Thymus (tissue), 11 donors: ENCODE results near the gene TBC1D9B. TPM values are rescaled to one million over a fixed set of nuclear protein-coding genes. Genes with fewer than 3 reads are reported as not detected.
"Not testable (repeated sequence)": the region's sequence is repeated elsewhere in the genome, so short reads cannot be mapped to it uniquely, and the experiment has no call there.

Experiments used
- DNase-seq, 9 donors: peaks; one replicate each; pipeline ENCODE4 v3.0.0-alpha.2; 2013; ENCODE audit warnings: low spot score in 9 of 9, low read depth in 6 of 9, missing footprints in 1 of 9
- H3K27ac ChIP-seq, 2 donors: one replicate each; pipeline ENCODE4 v1.5.1; 2013; ENCODE audit warnings: control low read depth in 1 of 2, low read depth in 1 of 2, low read length in 1 of 2, mild to moderate bottlenecking in 1 of 2, moderate library complexity in 1 of 2
- H3K27me3 ChIP-seq, 2 donors: one replicate each; pipeline ENCODE4 v1.5.1; 2013; ENCODE audit warnings: low read length in 1 of 2; ENCODE audit not compliant: control insufficient read depth in 2 of 2, insufficient read depth in 1 of 2
- H3K36me3 ChIP-seq, 2 donors: one replicate each; pipeline ENCODE4 v1.5.1; 2013; ENCODE audit warnings: low read length in 1 of 2, mild to moderate bottlenecking in 1 of 2, moderate library complexity in 1 of 2; ENCODE audit not compliant: control insufficient read depth in 2 of 2, insufficient read depth in 2 of 2
- H3K4me1 ChIP-seq, 2 donors: one replicate each; pipeline ENCODE4 v1.5.1; 2013; ENCODE audit warnings: low read length in 2 of 2; ENCODE audit not compliant: control insufficient read depth in 2 of 2, insufficient read depth in 2 of 2
- H3K4me3 ChIP-seq, 2 donors: one replicate each; pipeline ENCODE4 v1.5.1; 2013; ENCODE audit warnings: low read length in 2 of 2, control low read depth in 1 of 2, mild to moderate bottlenecking in 1 of 2
- H3K9me3 ChIP-seq, 2 donors: one replicate each; pipeline ENCODE4 v1.5.1; 2013; ENCODE audit warnings: low read length in 1 of 2, mild to moderate bottlenecking in 1 of 2; ENCODE audit not compliant: control insufficient read depth in 2 of 2, insufficient read depth in 1 of 2
- WGBS: extraction: QIAGEN DNeasy Blood & Tissue Kit; methylation state at CpG from one replicate; pipeline ENCODE4 v1.1.7; 2013; 5-methylcytosine and 5-hydroxymethylcytosine counted together
- polyA plus RNA-seq: library from polyadenylated mRNA; stranded (reverse); fragments of 200-250 nt; gene quantifications from one replicate; pipeline ENCODE4 v1.2.3, GENCODE V29; 2013
- total RNA-seq: library from RNA; stranded (reverse); fragments of 120-200 nt; gene quantifications from one replicate; pipeline ENCODE4 v1.2.4, GENCODE V29; 2013
- donor health status: healthy.

The TBC1D9B gene
- total and polyA plus RNA-seq, 2 donors, result 13.9 to 69.4 TPM

GRCh38 chr5:179839328-179840256, 68.1 kb downstream of the TBC1D9B start:
- Histone ChIP-seq H3K4me1 (peaks cover 0 to 5% of the 10 kb centered on the region in 2 donors), H3K4me3 (no peak overlapping the region), H3K27me3 (no peaks in the 10 kb centered on the region), H3K9me3 (no peaks in the 10 kb centered on the region), H3K36me3 (peaks cover 35% of the 10 kb centered on the region in 2 donors), H3K27ac (no peak overlapping the region)
- 93% methylated on average over 16 of the region's 16 CpGs for WGBS
- no peak for DNase-seq

- Histone ChIP-seq H3K4me3 (no peak overlapping the region), H3K36me3 (peaks cover 51 to 54% of the 10 kb centered on the region in 2 donors), H3K4me1 (peaks cover 0 to 5% of the 10 kb centered on the region in 2 donors), H3K27me3 (no peaks in the 10 kb centered on the region), H3K9me3 (no peaks in the 10 kb centered on the region), H3K27ac (peak overlapping the region in 1 of 2 donors; percentile 11)
- no peak for DNase-seq
- 94% methylated on average over 15 of the region's 15 CpGs for WGBS
Measured at GRCh38 chr5:179837076-179838011, 70.4 kb downstream of the TBC1D9B start.

GRCh38 chr5:179836225-179837019, 71.3 kb downstream of the TBC1D9B start:
- WGBS, result 90% methylated on average over 19 of the region's 19 CpGs
- H3K4me1 ChIP-seq, result peaks cover 0 to 5% of the 10 kb centered on the region in 2 donors
- peaks cover 58 to 60% of the 10 kb centered on the region in 2 donors for H3K36me3 ChIP-seq
- H3K9me3 ChIP-seq, result no peaks in the 10 kb centered on the region
- H3K4me3 ChIP-seq, result no peak overlapping the region
- no peaks in the 10 kb centered on the region for H3K27me3 ChIP-seq
- H3K27ac ChIP-seq, result peak overlapping the region in 1 of 2 donors; percentile 43
- peak in 2 of 9 donors; percentile 32 to 51 for DNase-seq

GRCh38 chr5:179834871-179835270, 72.8 kb downstream of the TBC1D9B start:
- DNase-seq, H3K9me3 ChIP-seq, H3K27ac ChIP-seq, H3K4me1 ChIP-seq, H3K4me3 ChIP-seq, H3K27me3 ChIP-seq: not testable (repeated sequence)
- 94% methylated on average over 22 of the region's 28 CpGs for WGBS
- H3K36me3 ChIP-seq, result peaks cover 65 to 66% of the 10 kb centered on the region in 2 donors

- 93% methylated on average over 8 of the region's 8 CpGs for WGBS
- Histone ChIP-seq H3K4me1 (peaks cover 0 to 5% of the 10 kb centered on the region in 2 donors), H3K36me3 (peaks cover 65 to 67% of the 10 kb centered on the region in 2 donors), H3K27ac (no peak overlapping the region), H3K27me3 (no peaks in the 10 kb centered on the region), H3K9me3 (peaks cover 1 to 9% of the 10 kb centered on the region in 2 donors), H3K4me3 (no peak overlapping the region)
- no peak for DNase-seq
Measured at GRCh38 chr5:179834120-179834519, 73.6 kb downstream of the TBC1D9B start.

GRCh38 chr5:179833709-179834070, 74.0 kb downstream of the TBC1D9B start:
- 98% methylated on average over 3 of the region's 3 CpGs for WGBS
- no peaks in the 10 kb centered on the region for H3K27me3 ChIP-seq
- no peak overlapping the region for H3K4me3 ChIP-seq
- peaks cover 67 to 70% of the 10 kb centered on the region in 2 donors for H3K36me3 ChIP-seq
- H3K9me3 ChIP-seq, result peaks cover 1 to 9% of the 10 kb centered on the region in 2 donors
- peaks cover 0 to 8% of the 10 kb centered on the region in 2 donors for H3K4me1 ChIP-seq
- no peak overlapping the region for H3K27ac ChIP-seq
- DNase-seq, result no peak

GRCh38 chr5:179833056-179833708, 74.5 kb downstream of the TBC1D9B start:
- Histone ChIP-seq H3K4me1 (peaks cover 0 to 8% of the 10 kb centered on the region in 2 donors), H3K4me3 (no peak overlapping the region), H3K9me3 (peaks cover 1 to 9% of the 10 kb centered on the region in 2 donors), H3K27me3 (no peaks in the 10 kb centered on the region), H3K36me3 (peaks cover 66 to 67% of the 10 kb centered on the region in 2 donors), H3K27ac (no peak overlapping the region)
- DNase-seq, result no peak
- 95% methylated on average over 23 of the region's 23 CpGs for WGBS
